G401.6 (cell line): ENCODE results near the gene BLTP3B.

Source experiments
- FAIRE-seq: peaks from 2 replicates; lab custom pipeline; 2012; peaks lifted over from hg19 to GRCh38; lab: Jason Lieb, UNC

The BLTP3B gene

DNA sequence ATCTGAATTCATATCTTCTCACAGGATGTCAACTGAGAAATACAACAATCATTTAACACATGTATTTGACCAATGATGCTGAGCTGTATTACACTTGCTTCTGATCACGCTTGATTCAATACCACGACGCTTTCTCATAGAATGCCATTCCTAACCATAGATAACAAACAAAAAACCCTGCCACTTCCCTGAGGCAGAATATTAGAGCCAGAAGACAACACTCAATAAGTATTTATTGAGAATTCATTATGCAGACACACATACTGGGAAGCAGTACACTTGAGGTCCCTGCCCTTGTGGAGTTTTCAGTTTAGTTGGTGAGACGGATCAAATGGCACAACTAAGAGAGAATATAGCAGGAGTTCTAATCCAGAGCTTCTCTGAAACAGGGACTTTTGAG is 32.4 kb downstream of the BLTP3B start:
- no peak for FAIRE-seq

DNA sequence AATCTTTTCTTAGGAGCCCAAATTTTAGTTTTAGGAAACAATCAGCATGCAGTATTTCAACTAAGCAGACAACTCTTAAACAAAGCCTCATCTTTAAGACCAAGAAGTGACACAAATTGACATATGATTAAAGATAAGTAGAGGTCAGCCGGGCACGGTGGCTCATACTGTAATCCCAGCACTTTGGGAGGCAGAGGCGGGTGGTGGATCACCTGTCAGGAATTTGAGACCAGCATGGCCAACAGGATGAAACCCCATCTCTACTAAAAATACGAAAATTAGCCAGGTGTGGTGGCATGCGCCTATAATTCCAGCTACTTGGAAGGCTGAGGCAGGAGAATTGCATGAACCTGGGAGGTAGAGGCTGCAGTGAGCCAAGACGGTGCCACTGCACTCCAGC is 35.8 kb downstream of the BLTP3B start:
- no peak for FAIRE-seq

GRCh38 chr12:100105661-100106060 is 37.0 kb downstream of the BLTP3B start:
- FAIRE-seq: no peak

- FAIRE-seq: no peak
These were observed 41.7 kb downstream of the BLTP3B start for GRCh38 chr12:100101000-100101399.
